Keratinocyte (primary cell): ENCODE results near the gene PPP2R5E.

ENCODE experiments used
- EZH2 ChIP-seq: IDR thresholded peaks from one replicate; pipeline ENCODE4 v1.6.1; 2012; ENCODE audit warnings: inconsistent platforms, mild to moderate bottlenecking, low read length, moderate library complexity
- TF ChIP-seq, protein P1 (sequence below), 3 experiments: IDR thresholded peaks in 1 of 3; conservative IDR thresholded peaks in 1 of 3; optimal IDR thresholded peaks in 1 of 3; 2 replicates in 2 of 3; 3 replicates in 1 of 3; pipeline versions ENCODE3 to v1.5.1; 2011; ENCODE audit warnings: low read length in 3 of 3, mild to moderate bottlenecking in 3 of 3, moderate library complexity in 2 of 3, control low read depth in 1 of 3, inconsistent platforms in 1 of 3; ENCODE audit not compliant: insufficient read depth in 2 of 3; ENCODE audit errors: extremely low read depth in 1 of 3

GRCh38 chr14:63435838-63436237, 107.3 kb downstream of the PPP2R5E start:
- TF ChIP-seq, protein P1, sequence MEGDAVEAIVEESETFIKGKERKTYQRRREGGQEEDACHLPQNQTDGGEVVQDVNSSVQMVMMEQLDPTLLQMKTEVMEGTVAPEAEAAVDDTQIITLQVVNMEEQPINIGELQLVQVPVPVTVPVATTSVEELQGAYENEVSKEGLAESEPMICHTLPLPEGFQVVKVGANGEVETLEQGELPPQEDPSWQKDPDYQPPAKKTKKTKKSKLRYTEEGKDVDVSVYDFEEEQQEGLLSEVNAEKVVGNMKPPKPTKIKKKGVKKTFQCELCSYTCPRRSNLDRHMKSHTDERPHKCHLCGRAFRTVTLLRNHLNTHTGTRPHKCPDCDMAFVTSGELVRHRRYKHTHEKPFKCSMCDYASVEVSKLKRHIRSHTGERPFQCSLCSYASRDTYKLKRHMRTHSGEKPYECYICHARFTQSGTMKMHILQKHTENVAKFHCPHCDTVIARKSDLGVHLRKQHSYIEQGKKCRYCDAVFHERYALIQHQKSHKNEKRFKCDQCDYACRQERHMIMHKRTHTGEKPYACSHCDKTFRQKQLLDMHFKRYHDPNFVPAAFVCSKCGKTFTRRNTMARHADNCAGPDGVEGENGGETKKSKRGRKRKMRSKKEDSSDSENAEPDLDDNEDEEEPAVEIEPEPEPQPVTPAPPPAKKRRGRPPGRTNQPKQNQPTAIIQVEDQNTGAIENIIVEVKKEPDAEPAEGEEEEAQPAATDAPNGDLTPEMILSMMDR (optimal IDR thresholded peaks at IDR 0.05 in 1 of 3, IDR thresholded peaks at IDR 0.05 in 1 of 3, conservative IDR thresholded peaks at IDR 0.05 in 1 of 3; ENCODE audit: extremely low read depth in 1 of 3, insufficient read depth in 2 of 3, low read length in 3 of 3), result no peak
- TF ChIP-seq EZH2, result no peak
